IMR-90 (cell line): ENCODE measurements around the gene OR52I1. TPM values are rescaled to one million over a fixed set of nuclear protein-coding genes. Genes with fewer than 3 reads are reported as not detected.

Experiments
- ATAC-seq: fragments of 200-7000 bp; cut with Tn5 transposase; 2 replicates; pipeline ENCODE4 v1.9.1; 2020; ENCODE audit warnings: low read depth, mild to moderate bottlenecking, moderate library complexity
- BruUV-seq: library from RNA; stranded (reverse); fragments of 400-500 nt; replicated peaks from 2 replicates; lab custom pipeline; 2021; lab: Mats Ljungman, UMichigan
- CTCF ChIA-PET: fragments of 300-600 bp; formaldehyde crosslinking; extraction: SDS; loops from one replicate; lab custom pipeline; 2021; ENCODE audit warnings: antibody characterized with exemption; lab: Yijun Ruan, JAX
- POLR2A ChIA-PET: fragments of 300-600 bp; sonication (Branson Sonifier 250); formaldehyde crosslinking; loops from one replicate; lab custom pipeline; 2022; ENCODE audit warnings: antibody characterized with exemption; ENCODE audit not compliant: unreplicated experiment; lab: Charles Lee
- DNase-seq: peaks from one replicate; pipeline ENCODE4 v3.0.0; 2013
- H2AFZ ChIP-seq: replicated peaks from 2 replicates; pipeline ENCODE3; 2013; ENCODE audit warnings: low read length, mild to moderate bottlenecking; ENCODE audit not compliant: poor library complexity
- H2AK5ac ChIP-seq: 2 replicates; pipeline ENCODE4 v1.6.1; 2013; ENCODE audit warnings: low read depth, low read length, inconsistent platforms
- H2AK9ac ChIP-seq: replicated peaks from 2 replicates; pipeline ENCODE3; 2013; ENCODE audit warnings: mild to moderate bottlenecking, low read depth, low read length, moderate library complexity; ENCODE audit not compliant: poor library complexity
- H2BK120ac ChIP-seq: 2 replicates; pipeline ENCODE4 v1.6.1; 2013; ENCODE audit warnings: low read depth, low read length, inconsistent platforms
- H2BK15ac ChIP-seq: 3 replicates; pipeline ENCODE4 v1.6.1; 2013; ENCODE audit warnings: low read depth, low read length, inconsistent platforms
- H2BK20ac ChIP-seq: 2 replicates; pipeline ENCODE4 v1.6.1; 2013; ENCODE audit warnings: low read depth, mild to moderate bottlenecking, inconsistent platforms, low read length, moderate library complexity
- H2BK5ac ChIP-seq: 2 replicates; pipeline ENCODE4 v1.6.1; 2013; ENCODE audit warnings: mild to moderate bottlenecking, low read depth, low read length, inconsistent platforms; ENCODE audit not compliant: poor library complexity, severe bottlenecking
- H3K14ac ChIP-seq: replicated peaks from 2 replicates; pipeline ENCODE4 v1.6.1; 2013; ENCODE audit warnings: low read depth, low read length, inconsistent platforms
- H3K18ac ChIP-seq: 2 replicates; pipeline ENCODE4 v1.6.1; 2013; ENCODE audit warnings: low read depth, low read length, control low read depth
- H3K23ac ChIP-seq: 2 replicates; pipeline ENCODE4 v1.6.1; 2013; ENCODE audit warnings: low read depth, low read length, inconsistent platforms
- H3K27ac ChIP-seq: 2 replicates; pipeline ENCODE4 v1.5.1; 2013; ENCODE audit warnings: mild to moderate bottlenecking, control low read depth, low read length; ENCODE audit not compliant: insufficient read depth
- H3K27me3 ChIP-seq: 2 replicates; pipeline ENCODE4 v1.6.1; 2013; ENCODE audit warnings: low read length; ENCODE audit not compliant: control insufficient read depth, insufficient read depth
- H3K36me3 ChIP-seq: 2 replicates; pipeline ENCODE4 v1.6.1; 2013; ENCODE audit warnings: low read length, mixed read lengths; ENCODE audit not compliant: control insufficient read depth, insufficient read depth
- H3K4ac ChIP-seq: 2 replicates; pipeline ENCODE4 v1.6.1; 2013; ENCODE audit warnings: low read depth, low read length, inconsistent platforms
- H3K4me1 ChIP-seq: 2 replicates; pipeline ENCODE4 v1.6.1; 2013; ENCODE audit warnings: low read length, mixed read lengths; ENCODE audit not compliant: control insufficient read depth, insufficient read depth
- H3K4me2 ChIP-seq: 2 replicates; pipeline ENCODE4 v1.6.1; 2013; ENCODE audit warnings: low read depth, mild to moderate bottlenecking, control low read depth, low read length, moderate library complexity
- H3K4me3 ChIP-seq: 2 replicates; pipeline ENCODE4 v1.5.1; 2013; ENCODE audit warnings: low read depth, mild to moderate bottlenecking, control low read depth, low read length, moderate library complexity; ENCODE audit not compliant: insufficient read depth
- H3K56ac ChIP-seq: 2 replicates; pipeline ENCODE4 v1.6.1; 2013; ENCODE audit warnings: low read length, inconsistent platforms; ENCODE audit not compliant: insufficient read depth; ENCODE audit errors: extremely low read depth
- H3K79me1 ChIP-seq, 2 experiments: 2 replicates each; pipeline ENCODE4 v1.6.1; 2013; ENCODE audit warnings: low read length in 2 of 2, inconsistent platforms in 1 of 2, low read depth in 1 of 2
- H3K9ac ChIP-seq: 2 replicates; pipeline ENCODE4 v1.6.1; 2013; ENCODE audit warnings: low read depth, low read length, control low read depth
- H3K9me1 ChIP-seq: 2 replicates; pipeline ENCODE4 v1.6.1; 2013; ENCODE audit warnings: low read length, inconsistent platforms; ENCODE audit not compliant: insufficient read depth
- H3K9me3 ChIP-seq: 2 replicates; pipeline ENCODE4 v1.6.1; 2013; ENCODE audit warnings: low read length; ENCODE audit not compliant: control insufficient read depth, insufficient read depth
- H4K20me1 ChIP-seq: 2 replicates; pipeline ENCODE4 v1.6.1; 2013; ENCODE audit warnings: low read length, inconsistent platforms; ENCODE audit not compliant: insufficient read depth
- H4K5ac ChIP-seq: 2 replicates; pipeline ENCODE4 v1.6.1; 2013; ENCODE audit warnings: mild to moderate bottlenecking, low read depth, low read length, control low read depth
- H4K8ac ChIP-seq, 2 experiments: 2 replicates each; pipeline ENCODE4 v1.6.1; 2013; ENCODE audit warnings: low read depth in 2 of 2, low read length in 2 of 2, control low read depth in 1 of 2, inconsistent platforms in 1 of 2
- H4K91ac ChIP-seq: 2 replicates; pipeline ENCODE4 v1.6.1; 2013; ENCODE audit warnings: low read depth, low read length, inconsistent platforms; ENCODE audit not compliant: insufficient read depth
- NFE2L2 ChIP-seq: fragments of 150-350 bp; IDR thresholded peaks from 2 replicates; pipeline ENCODE4 v1.6.1; 2016; ENCODE audit warnings: low read depth, mild to moderate bottlenecking, low read length
- RFX5 ChIP-seq: IDR thresholded peaks from 2 replicates; pipeline ENCODE4 v1.8.0; 2012; ENCODE audit warnings: low read depth, mild to moderate bottlenecking, low read length, moderate library complexity
- WGBS, 2 experiments: methylation state at CpG; one replicate each; pipeline versions ENCODE4 v1.1.5 to v1.1.7; 2013; ENCODE audit warnings: missing lambda C conversion rate in 2 of 2; ENCODE audit not compliant: insufficient read length in 1 of 2; ENCODE audit errors: extremely low coverage in 2 of 2; 5-methylcytosine and 5-hydroxymethylcytosine counted together
- dilution Hi-C: fragments of 300-500 bp; cut with HindIII; formaldehyde crosslinking; loops from one replicate; pipeline ENCODE4 v1.14.3; 2018; ENCODE audit warnings: low sequenced_read_pairs; ENCODE audit not compliant: unreplicated experiment
- in situ Hi-C: fragments of 300-500 bp; cut with MboI; formaldehyde crosslinking; loops from 3 replicates; pipeline ENCODE4 v1.14.3; 2019; ENCODE audit warnings: low sequenced_read_pairs, inconsistent platforms, mixed read lengths
- intact Hi-C: fragments of 100-400 bp; cut with micrococcal nuclease; formaldehyde crosslinking; loops from 2 replicates; pipeline ENCODE4 v1.10.0; 2022
- polyA plus RNA-seq, 3 experiments: library from polyadenylated mRNA; depleted of rRNA; stranded (reverse); fragments of >200 nt; gene quantifications; 2 replicates each; pipeline ENCODE4 v1.2.3, GENCODE V29; 2012; ENCODE audit warnings: low replicate concordance in 1 of 3
- total RNA-seq: library from RNA; depleted of rRNA; stranded (reverse); fragments of >200 nt; gene quantifications from 2 replicates; pipeline ENCODE4 v1.2.3, GENCODE V29; 2012

OR52I1 gene
- total and polyA plus RNA-seq, 2 of the 4 experiments (the other 2 are of a cell fraction) = not detected

DNA sequence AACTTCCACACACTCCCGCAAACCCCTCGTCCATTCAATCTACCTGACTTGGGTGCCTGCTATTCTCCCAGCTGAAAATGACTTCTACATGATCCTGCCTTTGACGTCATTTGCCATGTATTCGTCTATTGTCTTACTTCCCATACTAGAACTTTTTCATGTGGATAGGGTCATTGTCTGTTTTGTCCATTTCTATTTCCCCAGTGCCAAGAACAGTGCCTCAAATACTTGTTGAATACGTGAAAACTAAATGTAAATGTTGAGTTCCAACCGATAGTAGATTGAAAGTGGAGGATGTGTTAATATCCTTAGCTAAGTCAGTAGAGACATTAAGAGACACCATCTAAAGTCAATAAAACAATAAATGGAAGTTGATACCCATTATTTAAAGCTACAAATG, 13.3 kb downstream of the OR52I1 start:
- no peak overlapping the region for H2BK5ac ChIP-seq
- H3K27ac ChIP-seq = no peak overlapping the region
- no peaks in the 10 kb centered on the region for H4K20me1 ChIP-seq
- no peak overlapping the region for H3K23ac ChIP-seq
- no peaks in the 10 kb centered on the region for H3K27me3 ChIP-seq
- no peak overlapping the region for H3K18ac ChIP-seq
- H4K91ac ChIP-seq = no peak overlapping the region
- H4K8ac ChIP-seq = no peak overlapping the region
- ATAC-seq (no peak), DNase-seq (peak; percentile 7)
- dilution Hi-C loops = no loop called here
- H3K9me3 ChIP-seq = no peaks in the 10 kb centered on the region
- peaks cover 7% of the 10 kb centered on the region for H3K4me1 ChIP-seq
- H3K4me2 ChIP-seq = peak overlapping the region; percentile 31
- no peak overlapping the region for H4K5ac ChIP-seq
- H2AK9ac ChIP-seq = no peak overlapping the region
- peak overlapping the region; percentile 77; the same call in 1 of the 2 replicates for H3K9ac ChIP-seq
- H3K79me1 ChIP-seq = peaks cover 0 to 11% of the 10 kb centered on the region in 2 experiments
- H3K56ac ChIP-seq = no peak overlapping the region
- H3K9me1 ChIP-seq = peaks cover 2% of the 10 kb centered on the region; the same call in 1 of the 2 replicates
- ChIA-PET CTCF (interaction anchor here (2.0 kb wide), 1 partner anchor 30 kb away, joined by 7 read pairs; the partner anchor contains the start of gene OR51D1), POLR2A (no interaction called here)
- H2BK120ac ChIP-seq = no peak overlapping the region
- TF ChIP-seq RFX5 (no peak), NFE2L2 (no peak)
- H2AFZ ChIP-seq = no peak overlapping the region
- in situ Hi-C loops = no loop called here
- WGBS, 2 experiments = no CpG with 5 or more reads among the region's 6 CpGs
- H2BK15ac ChIP-seq = no peak overlapping the region
- intact Hi-C loops = no loop called here
- BruUV-seq = no TSS peak
- H3K14ac ChIP-seq = no peak overlapping the region; the same call in 1 of the 2 replicates
- H2AK5ac ChIP-seq = no peak overlapping the region
- no peak overlapping the region for H3K4ac ChIP-seq
- H3K36me3 ChIP-seq = peaks cover 8% of the 10 kb centered on the region
- peak overlapping the region; percentile 69 for H3K4me3 ChIP-seq
- no peak overlapping the region for H2BK20ac ChIP-seq
